Stimulated activated CD4-positive, alpha-beta T cell treated with anti-CD3 and anti-CD28 coated beads, Interleukin-2, amount 100 ng/mL, for 24 hours (primary cell): ENCODE measurements around the gene PKP3.
"Not testable (repeated sequence)": the region's sequence is repeated elsewhere in the genome, so short reads cannot be mapped to it uniquely, and the experiment has no call there.

Experiments
- DNase-seq, 2 donors: peaks; one replicate each; pipeline ENCODE4 v3.0.0-alpha.2; 2020

The PKP3 gene

GRCh38 chr11:412641-413119 lies 18.7 kb downstream of the PKP3 start:
- DNase-seq = no peak

- no peak for DNase-seq
Observed at GRCh38 chr11:413120-414081, 19.4 kb downstream of the PKP3 start.

DNA sequence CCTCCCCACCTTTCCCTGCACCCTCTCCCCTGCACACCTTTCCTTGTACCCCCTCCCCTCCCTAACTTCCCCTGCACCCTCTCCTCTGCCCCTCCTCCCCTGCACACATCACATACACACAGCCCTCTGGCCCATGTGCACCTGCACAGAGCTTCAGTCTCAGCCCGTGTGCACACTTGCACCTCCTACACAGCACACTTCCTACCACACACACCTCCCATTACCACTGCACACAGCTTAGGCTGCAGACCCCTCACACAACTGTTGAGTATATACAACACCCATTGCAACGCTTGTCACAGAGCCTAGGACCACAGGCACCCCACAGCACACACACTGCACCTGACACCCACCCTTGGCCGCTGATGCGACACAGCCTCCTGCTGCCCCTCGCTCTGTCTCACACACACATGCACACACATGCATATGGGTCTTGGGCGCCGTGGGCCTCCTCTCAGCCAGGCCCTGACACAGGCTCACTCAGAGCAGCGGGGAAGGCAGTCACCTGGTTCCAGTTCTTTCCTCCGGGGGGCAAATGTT lies 20.4 kb downstream of the PKP3 start:
- DNase-seq = peak in 1 of 2 donors; percentile 26

DNA sequence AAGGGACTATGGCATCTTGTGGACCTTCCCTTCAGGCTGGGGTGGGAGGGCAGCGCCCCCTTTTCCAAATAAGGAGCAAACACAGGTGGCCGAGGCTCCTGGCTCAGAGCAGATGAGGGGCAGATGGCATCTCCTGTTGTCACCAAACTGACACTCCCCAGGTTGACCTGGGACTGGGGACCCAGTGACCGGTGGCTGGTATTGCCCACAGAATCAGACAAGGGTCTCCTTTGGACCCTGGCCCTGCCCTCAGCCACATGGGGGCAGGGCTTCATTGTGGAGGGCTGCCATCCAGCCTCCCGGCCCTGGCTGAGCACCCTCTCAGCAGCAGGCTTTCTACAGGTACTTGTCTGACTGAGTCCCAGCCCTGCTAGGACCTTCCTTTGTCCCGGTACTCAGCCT lies 21.6 kb downstream of the PKP3 start:
- DNase-seq = no peak

GRCh38 chr11:416051-416756 lies 22.2 kb downstream of the PKP3 start:
- peak in 1 of 2 donors; percentile 25 for DNase-seq

DNA sequence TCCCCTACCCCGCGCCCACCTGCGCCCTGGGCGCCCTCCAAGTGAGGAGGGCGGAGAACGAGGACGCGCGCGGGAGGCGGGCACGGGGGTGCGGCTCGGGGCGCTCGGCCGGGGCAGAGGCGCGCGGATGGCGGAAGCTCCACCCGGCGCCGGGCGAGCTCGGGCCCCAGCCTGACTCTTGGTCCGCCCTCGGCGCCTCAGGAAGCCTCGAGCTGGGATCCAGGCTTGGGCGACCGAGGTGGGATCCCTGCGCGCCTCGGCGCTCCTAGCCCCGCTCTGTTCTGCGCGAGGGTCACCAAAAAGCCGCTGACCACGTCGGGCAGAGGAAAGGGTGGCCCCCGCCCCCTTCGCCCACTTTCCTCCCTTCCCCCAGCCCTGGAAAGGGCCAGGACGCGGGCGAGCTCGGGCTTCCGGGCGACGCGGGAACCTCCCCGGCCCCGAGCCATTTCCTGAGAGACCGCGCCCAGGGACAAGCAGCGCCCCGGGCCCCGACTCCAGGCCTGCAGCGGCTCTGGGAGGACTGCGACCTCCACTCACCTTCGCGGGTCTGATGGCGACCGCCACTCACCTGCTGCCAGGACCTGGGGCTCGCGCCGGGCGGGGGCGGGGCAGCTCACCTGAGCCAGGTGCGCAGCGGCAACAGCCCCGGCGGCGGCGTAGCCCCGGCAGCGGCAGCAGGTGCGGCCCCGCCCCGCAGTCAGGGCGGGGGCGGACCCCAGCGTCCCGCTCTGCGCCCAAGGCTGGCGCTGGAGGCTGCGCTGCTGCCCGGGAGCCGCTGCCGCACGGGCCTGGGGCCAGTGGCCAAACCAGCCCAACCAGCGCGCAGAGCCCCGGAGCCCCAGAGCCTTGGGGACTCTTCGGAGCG lies 23.0 kb downstream of the PKP3 start:
- DNase-seq = peak in 1 of 2 donors; percentile 63

DNA sequence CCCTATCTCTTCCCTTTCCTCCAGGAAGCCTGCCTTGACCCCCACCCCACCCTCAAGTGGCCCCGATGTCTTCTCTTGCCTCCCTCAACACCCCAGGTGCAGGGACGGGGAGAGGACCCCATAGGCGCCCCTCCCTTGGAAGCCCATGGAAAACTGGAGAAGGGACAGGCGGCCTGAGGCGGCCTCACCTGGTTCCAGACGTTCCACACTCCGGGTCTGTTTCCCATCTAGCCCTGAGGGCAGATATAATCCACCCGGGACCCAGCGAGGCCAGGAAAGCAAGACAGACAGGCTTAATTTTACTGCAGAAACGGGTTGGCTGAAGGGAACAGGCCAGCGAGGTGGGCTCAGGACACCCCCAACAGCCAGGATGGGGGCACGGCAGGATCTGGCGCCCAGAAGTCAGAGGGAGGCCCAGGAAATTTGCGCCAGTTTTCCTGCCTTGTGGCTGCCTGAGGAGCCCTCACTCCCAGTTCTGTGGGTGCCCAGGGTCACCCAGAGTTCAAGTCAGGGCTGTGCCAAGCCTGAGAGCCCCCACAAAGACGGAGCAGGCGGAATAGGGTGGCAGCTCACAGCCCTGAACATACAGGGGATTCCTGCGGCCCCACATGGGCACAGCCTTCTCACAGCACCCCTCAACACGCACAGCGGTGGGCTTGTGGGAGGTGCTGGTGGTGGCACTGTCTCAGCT lies 23.8 kb downstream of the PKP3 start:
- no peak for DNase-seq

DNA sequence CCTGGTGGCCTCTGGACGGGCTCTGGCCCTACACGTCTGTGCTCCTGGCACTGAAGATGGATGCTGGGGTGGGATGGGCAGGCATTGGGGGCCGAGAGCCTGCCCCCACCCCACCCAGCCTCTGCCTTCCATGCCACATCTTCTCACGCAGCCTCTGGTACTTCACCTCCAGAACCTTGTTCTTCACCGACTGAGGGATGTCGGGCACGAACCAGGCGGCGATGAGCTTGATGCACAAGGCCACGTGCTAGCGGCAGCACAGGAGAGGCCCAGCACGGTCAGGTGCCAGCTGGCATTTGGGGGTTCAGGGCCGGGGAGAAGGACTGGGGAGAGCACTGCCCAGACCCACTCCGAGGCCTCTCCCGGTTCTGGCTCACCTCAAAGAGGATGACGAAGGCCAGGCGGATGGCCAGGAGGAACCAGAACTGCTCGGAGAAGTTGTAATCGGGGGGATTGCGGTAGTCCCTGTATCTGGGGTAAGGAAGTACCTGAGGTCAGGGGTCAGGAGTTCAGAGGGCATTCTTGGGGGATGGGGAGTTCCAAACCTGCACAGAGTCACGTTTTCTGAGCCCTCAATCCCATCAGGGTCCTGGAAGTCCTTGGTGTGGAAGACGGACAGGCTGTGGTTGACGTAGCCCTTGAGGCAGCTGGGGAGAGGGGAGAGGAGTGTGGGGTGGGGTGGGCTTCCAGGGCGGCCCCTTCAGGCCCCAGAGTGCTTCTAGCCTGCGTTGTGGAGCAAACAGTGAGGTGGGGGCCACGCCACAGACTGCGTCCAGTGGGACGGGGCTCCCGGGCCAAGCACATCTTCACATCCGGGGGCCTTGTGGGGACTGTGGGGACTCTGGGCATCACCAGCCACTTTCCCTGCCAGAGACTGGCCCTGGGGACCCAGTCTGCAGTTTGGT lies 24.6 kb downstream of the PKP3 start:
- no peak for DNase-seq

DNA sequence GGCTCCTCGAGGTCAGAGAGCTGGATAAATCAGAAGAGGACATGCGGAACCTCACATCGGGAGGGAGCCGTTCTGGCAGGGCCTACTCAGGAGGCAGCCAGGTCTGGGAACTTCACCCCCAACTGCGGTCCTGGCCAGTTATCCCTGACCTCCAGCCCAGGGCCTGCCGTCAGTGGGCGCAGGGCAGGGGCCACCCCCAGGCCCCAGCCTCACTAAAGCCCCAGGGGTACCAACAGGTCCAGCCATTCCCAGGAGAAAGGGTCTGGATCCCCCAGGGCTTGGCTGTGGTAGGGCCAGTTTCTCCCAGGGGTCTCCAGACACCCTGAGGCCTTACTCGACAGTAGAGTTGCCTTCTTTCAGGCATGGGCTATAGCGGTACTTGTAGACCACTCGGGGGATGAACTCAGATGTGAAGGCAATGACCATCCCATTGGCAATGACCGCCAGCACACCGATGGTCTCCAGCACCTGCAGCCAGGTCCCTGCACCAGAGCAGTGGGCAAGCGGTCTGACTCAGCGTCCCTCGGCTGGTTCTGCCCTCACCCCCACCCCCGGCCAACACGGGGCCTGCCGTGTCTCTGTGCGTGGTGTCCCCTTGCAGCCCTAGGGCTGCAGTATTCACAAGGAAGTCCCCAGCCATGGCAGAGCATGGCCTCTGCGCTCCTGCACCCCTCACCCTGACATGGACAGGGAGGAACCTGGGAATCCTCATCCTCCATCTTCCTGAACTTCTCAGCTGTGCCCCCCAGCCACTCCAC lies 25.4 kb downstream of the PKP3 start:
- no peak for DNase-seq

- DNase-seq = no peak
Observed at GRCh38 chr11:420054-420910, 26.3 kb downstream of the PKP3 start.

DNA sequence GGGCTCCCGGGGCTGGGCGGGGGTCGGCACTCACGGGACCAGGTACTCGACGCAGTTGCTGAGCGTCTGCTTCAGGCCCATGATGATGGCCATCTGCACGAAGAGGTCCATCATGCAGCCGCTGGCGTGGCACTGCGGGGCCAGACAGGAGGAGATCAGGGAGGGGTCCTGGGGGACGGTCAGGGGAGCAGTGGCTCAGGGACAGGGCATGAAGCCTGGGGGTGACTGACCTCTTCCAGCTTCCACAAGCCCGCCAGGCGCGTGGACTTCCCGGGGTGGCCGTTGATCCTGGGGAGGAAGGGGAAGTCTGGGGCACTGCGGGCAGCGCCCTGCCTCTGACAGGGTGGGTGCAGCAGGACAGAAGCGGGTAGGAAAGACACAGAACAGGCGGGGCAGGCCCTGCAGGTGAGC lies 26.9 kb downstream of the PKP3 start:
- DNase-seq = no peak

- no peak for DNase-seq
Observed at GRCh38 chr11:422249-422656, 28.2 kb downstream of the PKP3 start.

- no peak for DNase-seq
Observed at GRCh38 chr11:424232-424631, 30.2 kb downstream of the PKP3 start.

DNA sequence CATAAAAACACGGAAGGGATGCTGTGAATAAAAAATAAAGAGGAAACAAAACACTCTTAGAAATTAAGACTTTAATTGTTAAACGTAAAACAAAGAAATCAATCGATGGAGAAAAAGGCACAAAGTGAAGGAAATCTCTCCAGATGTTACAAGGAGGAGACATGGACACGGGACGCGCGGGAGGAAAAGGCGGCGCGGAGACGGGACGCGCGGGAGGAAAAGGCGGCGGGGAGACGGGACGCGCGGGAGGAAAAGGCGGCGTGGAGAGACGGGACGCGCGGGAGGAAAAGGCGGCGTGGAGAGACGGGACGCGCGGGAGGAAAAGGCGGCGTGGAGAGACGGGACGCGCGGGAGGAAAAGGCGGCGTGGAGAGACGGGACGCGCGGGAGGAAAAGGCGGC lies 30.8 kb downstream of the PKP3 start:
- not testable (repeated sequence) for DNase-seq

DNA sequence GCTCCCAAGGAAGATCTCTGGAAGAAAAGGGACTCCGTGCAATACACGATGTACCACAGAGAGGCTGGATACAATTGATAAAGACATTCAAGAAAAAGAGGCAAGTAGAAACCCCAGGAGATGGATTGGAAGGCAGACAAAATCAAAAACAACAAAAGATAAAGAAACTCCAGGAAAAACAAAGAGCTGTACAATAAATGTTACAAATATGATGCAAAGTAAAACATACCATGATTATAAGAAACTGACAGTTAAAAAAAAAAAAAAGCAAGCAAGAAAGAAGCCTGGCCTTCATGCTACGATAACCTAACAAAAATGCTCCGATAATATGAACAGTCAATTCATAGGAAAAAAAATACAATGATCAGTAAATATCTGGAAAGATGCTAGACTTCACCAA lies 31.3 kb downstream of the PKP3 start:
- DNase-seq = no peak

DNA sequence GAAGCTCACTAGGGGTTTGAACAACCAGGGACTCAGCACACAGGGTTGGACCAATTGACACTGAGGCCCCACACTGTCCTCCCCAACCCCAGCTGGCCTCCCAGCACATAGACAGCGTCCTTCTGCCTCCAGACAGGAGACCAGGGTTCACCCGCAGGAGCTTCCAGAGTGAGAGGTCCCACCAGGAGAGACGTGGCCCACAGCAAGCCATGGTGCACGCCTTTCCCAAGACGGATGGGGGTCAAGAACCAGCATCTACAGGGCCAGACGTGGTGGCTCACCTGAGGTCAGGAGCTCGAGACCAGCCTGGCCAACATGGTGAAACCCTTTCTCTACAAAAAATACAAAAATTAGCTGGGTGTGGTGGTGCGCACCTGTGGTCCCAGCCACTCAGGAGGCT lies 32.8 kb downstream of the PKP3 start:
- no peak for DNase-seq

GRCh38 chr11:428295-428694 lies 34.3 kb downstream of the PKP3 start:
- DNase-seq = no peak

DNA sequence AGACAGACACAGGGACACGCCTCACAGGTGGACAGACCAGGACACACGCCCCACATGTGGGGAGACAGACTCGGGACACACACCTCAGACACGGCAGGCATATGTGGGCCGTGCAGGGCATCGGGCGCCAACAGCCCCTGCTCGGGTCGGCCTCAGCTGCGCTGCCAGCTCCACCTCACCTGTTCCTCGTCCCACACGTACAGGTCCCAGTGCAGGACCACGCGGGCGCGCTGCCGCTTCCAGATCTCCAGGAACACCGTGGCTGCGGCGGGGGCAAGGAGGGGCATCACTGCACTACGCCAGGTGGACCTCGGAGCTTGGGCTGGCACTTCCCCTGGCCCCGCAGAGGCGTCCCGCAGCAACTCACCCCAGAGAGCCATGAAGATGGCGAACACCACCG lies 35.4 kb downstream of the PKP3 start:
- DNase-seq = no peak

DNA sequence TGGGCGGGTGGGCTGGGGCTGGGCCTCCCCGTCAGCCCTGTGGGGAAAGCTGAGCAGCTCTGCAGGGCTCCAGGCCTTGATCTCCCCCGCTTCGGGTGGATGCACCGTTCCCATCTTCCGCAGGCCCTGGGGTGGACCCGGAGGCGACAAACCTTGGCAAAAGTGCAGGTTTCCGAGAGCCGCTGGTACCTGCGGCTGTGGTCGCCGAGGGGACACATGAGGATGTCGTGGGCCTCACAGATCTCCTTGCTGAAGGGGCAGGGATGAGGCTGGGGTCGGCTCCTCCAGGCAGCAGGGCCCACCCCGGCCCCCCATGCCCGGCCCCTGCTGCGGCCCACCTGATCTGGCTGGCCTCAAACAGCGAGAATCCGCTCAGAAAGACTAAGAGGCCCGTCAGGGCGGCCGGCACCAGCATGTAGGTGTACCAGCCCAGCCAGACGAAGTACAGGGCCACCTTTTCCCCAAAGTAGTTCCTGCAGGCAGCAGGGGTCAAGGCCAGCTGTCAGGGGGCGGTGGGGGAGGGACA lies 36.0 kb downstream of the PKP3 start:
- no peak for DNase-seq
